ENCODE data around the gene ELMO1.

- TF ChIP-seq CTCF (IDR thresholded peaks at IDR 0.05) (no peak), POLR2A (IDR thresholded peaks at IDR 0.05) (no peak)
These were observed 463.3 kb downstream of the ELMO1 start for GRCh38 chr7:36985316-36985715.

All from lower leg skin (tissue), 3 donors.